ENCODE results near the gene GPC5. TPM values are rescaled to one million over a fixed set of nuclear protein-coding genes. Genes with fewer than 3 reads are reported as not detected.

GPC5 gene
- total RNA-seq, 2 experiments from 2014 or later = 2.4 TPM; not detected in 1

GRCh38 chr13:91369441-91369831 lies 29.0 kb upstream of the GPC5 start:
- no peak for DNase-seq (ENCODE audit: low spot score)
- Histone ChIP-seq H3K9me2 (ENCODE audit: insufficient read depth, low read length) (no peaks in the 10 kb centered on the region), H3K4me2 (ENCODE audit: low read length) (no peak overlapping the region), H4K20me1 (ENCODE audit: insufficient read depth, low read length) (peaks cover 47% of the 10 kb centered on the region; the same call in 1 of the 2 replicates), H3K4me3 (ENCODE audit: low read depth, low read length, poor library complexity, severe bottlenecking) (no peak overlapping the region), H3K9me3 (ENCODE audit: low read length) (no peaks in the 10 kb centered on the region), H3K27ac (ENCODE audit: low read depth, low read length, poor library complexity, severe bottlenecking) (no peak overlapping the region), H3K36me3 (ENCODE audit: insufficient read depth, low read length) (no peaks in the 10 kb centered on the region), H2AFZ (ENCODE audit: low read length) (no peak overlapping the region), H3K79me2 (ENCODE audit: insufficient read depth, low read depth, low read length) (no peaks in the 10 kb centered on the region), H3K4me1 (ENCODE audit: insufficient read depth, low read length, poor library complexity, severe bottlenecking) (no peaks in the 10 kb centered on the region)
- TF ChIP-seq CTCF (conservative IDR thresholded peaks at IDR 0.05; ENCODE audit: low read length) = no peak
- intact Hi-C loops (cut with micrococcal nuclease; ENCODE audit: unreplicated experiment) = no loop called here
- CTCF ChIA-PET (ENCODE audit: unreplicated experiment) = no interaction called here
- BruUV-seq (replicated peaks) = no TSS peak
- POLR2A ChIA-PET = interaction anchor here (0.6 to 2.8 kb wide), 14 partner anchors 11 to 497 kb away, joined by 3 to 32 read pairs (median 5); no protein-coding TSS in a partner anchor

- Histone ChIP-seq H3K36me3 (ENCODE audit: insufficient read depth, low read length) (no peaks in the 10 kb centered on the region), H3K9me2 (ENCODE audit: insufficient read depth, low read length) (no peaks in the 10 kb centered on the region), H3K27ac (ENCODE audit: low read depth, low read length, poor library complexity, severe bottlenecking) (no peak overlapping the region), H3K79me2 (ENCODE audit: insufficient read depth, low read depth, low read length) (no peaks in the 10 kb centered on the region), H3K4me2 (ENCODE audit: low read length) (no peak overlapping the region), H2AFZ (ENCODE audit: low read length) (no peak overlapping the region), H4K20me1 (ENCODE audit: insufficient read depth, low read length) (peaks cover 36% of the 10 kb centered on the region; the same call in 1 of the 2 replicates), H3K9me3 (ENCODE audit: low read length) (no peaks in the 10 kb centered on the region), H3K4me1 (ENCODE audit: insufficient read depth, low read length, poor library complexity, severe bottlenecking) (no peaks in the 10 kb centered on the region), H3K4me3 (ENCODE audit: low read depth, low read length, poor library complexity, severe bottlenecking) (no peak overlapping the region)
- intact Hi-C loops (cut with micrococcal nuclease; ENCODE audit: unreplicated experiment) = no loop called here
- no peak for DNase-seq (ENCODE audit: low spot score)
- POLR2A ChIA-PET = interaction anchor here (0.7 to 2.5 kb wide), 12 partner anchors 12 to 524 kb away, joined by 3 to 32 read pairs (median 5); no protein-coding TSS in a partner anchor
- BruUV-seq (replicated peaks) = no TSS peak
- CTCF ChIA-PET (ENCODE audit: unreplicated experiment) = no interaction called here
- TF ChIP-seq CTCF (conservative IDR thresholded peaks at IDR 0.05; ENCODE audit: low read length) (no peak), EZH2phosphoT487 (IDR thresholded peaks at IDR 0.05; ENCODE audit: borderline replicate concordance, low read depth, low read length) (no peak)
Observed at GRCh38 chr13:91370501-91370900, 27.9 kb upstream of the GPC5 start.

- Histone ChIP-seq H3K79me2 (ENCODE audit: insufficient read depth, low read depth, low read length) (no peaks in the 10 kb centered on the region), H3K4me2 (ENCODE audit: low read length) (no peak overlapping the region), H3K36me3 (ENCODE audit: insufficient read depth, low read length) (no peaks in the 10 kb centered on the region), H3K4me1 (ENCODE audit: insufficient read depth, low read length, poor library complexity, severe bottlenecking) (no peaks in the 10 kb centered on the region), H3K9me2 (ENCODE audit: insufficient read depth, low read length) (no peaks in the 10 kb centered on the region), H3K27ac (ENCODE audit: low read depth, low read length, poor library complexity, severe bottlenecking) (no peak overlapping the region), H3K9me3 (ENCODE audit: low read length) (no peaks in the 10 kb centered on the region), H4K20me1 (ENCODE audit: insufficient read depth, low read length) (peaks cover 16% of the 10 kb centered on the region; the same call in 1 of the 2 replicates), H2AFZ (ENCODE audit: low read length) (no peak overlapping the region), H3K4me3 (ENCODE audit: low read depth, low read length, poor library complexity, severe bottlenecking) (no peak overlapping the region)
- POLR2A ChIA-PET = interaction anchor here (0.8 to 4.0 kb wide), 14 partner anchors 9 to 953 kb away, joined by 3 to 33 read pairs (median 4); no protein-coding TSS in a partner anchor
- intact Hi-C loops (cut with micrococcal nuclease; ENCODE audit: unreplicated experiment) = no loop called here
- no TSS peak for BruUV-seq (replicated peaks)
- TF ChIP-seq CTCF (conservative IDR thresholded peaks at IDR 0.05; ENCODE audit: low read length) (no peak), EZH2phosphoT487 (IDR thresholded peaks at IDR 0.05; ENCODE audit: borderline replicate concordance, low read depth, low read length) (no peak)
- CTCF ChIA-PET (ENCODE audit: unreplicated experiment) = interaction anchor here (1.0 kb wide), 1 partner anchor 59 kb away, joined by 3 read pairs; no protein-coding TSS in a partner anchor
- DNase-seq (ENCODE audit: low spot score) = no peak
Observed at GRCh38 chr13:91372911-91373310, 25.5 kb upstream of the GPC5 start.

Data from OCI-LY7 (cell line).